Adrenal gland (tissue), 5 donors: Measurements from ENCODE around the gene DUS1L.

Experiments
- CTCF ChIP-seq, 6 experiments: fragments of 450-650 bp in 4 of 6; fragments of 200-600 bp in 2 of 6; sonication (generic) in 1 of 6; IDR thresholded peaks; 1 replicate in 5 of 6; 2 replicates in 1 of 6; pipeline versions ENCODE4 v1.5.1 to v1.8.0; 2016 to 2021; ENCODE audit warnings: antibody characterized with exemption in 6 of 6, mild to moderate bottlenecking in 2 of 6, moderate library complexity in 1 of 6
- POLR2A ChIP-seq, 2 donors: fragments of 450-650 bp; IDR thresholded peaks; one replicate each; pipeline ENCODE4 v1.6.1; 2017; ENCODE audit warnings: antibody characterized with exemption in 2 of 2, mild to moderate bottlenecking in 2 of 2, moderate library complexity in 1 of 2
- donor health status: DM: no; HTN: no; CAD: no.

GRCh38 chr17:82060001-82060380 lies 5.6 kb downstream of the DUS1L start:
- TF ChIP-seq CTCF (IDR thresholded peaks at IDR 0.05) (no peak), POLR2A (IDR thresholded peaks at IDR 0.05) (no peak)
